ENCODE data around the gene DSG3. TPM values are rescaled to one million over a fixed set of nuclear protein-coding genes. Genes with fewer than 3 reads are reported as not detected.

DSG3 gene
- total RNA-seq, 1 experiment from 2014 or later: not detected

DNA sequence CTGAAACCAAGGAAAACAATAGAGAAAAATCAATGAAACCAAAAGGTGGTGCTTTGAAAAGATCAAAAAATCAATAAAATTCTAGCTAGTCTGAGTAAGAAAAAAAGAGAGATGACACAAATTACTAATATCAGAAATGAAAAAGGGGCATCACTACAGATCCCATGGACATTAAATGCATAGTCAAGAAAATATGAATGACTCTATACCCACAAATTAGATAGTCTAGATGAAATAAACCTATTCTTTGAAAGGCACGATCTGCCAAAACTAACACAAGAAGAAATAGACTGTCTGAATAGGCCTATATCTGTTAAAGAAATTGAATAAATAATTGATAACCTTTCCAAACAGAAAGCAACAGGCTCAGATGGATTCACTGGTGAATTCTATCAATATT lies 15.2 kb upstream of the DSG3 start:
- Histone ChIP-seq H3K9me3 (ENCODE audit: low read depth, low read length, poor library complexity, severe bottlenecking) (no peaks in the 10 kb centered on the region), H3K36me3 (ENCODE audit: insufficient read depth, low read length, poor library complexity, severe bottlenecking) (no peaks in the 10 kb centered on the region), H3K4me3 (ENCODE audit: low read depth, low read length, poor library complexity, severe bottlenecking) (no peak overlapping the region), H3K4me1 (ENCODE audit: insufficient read depth, low read length, poor library complexity, severe bottlenecking) (no peaks in the 10 kb centered on the region), H3K27ac (ENCODE audit: low read depth, low read length, poor library complexity, severe bottlenecking) (no peak overlapping the region), H3K27me3 (replicated peaks; ENCODE audit: insufficient read depth, low read depth, low read length, poor library complexity) (no peaks in the 10 kb centered on the region)
- intact Hi-C loops (cut with micrococcal nuclease; ENCODE audit: unreplicated experiment): no loop called here
- DNase-seq (ENCODE audit: low spot score): no peak
- TF ChIP-seq, protein P1, sequence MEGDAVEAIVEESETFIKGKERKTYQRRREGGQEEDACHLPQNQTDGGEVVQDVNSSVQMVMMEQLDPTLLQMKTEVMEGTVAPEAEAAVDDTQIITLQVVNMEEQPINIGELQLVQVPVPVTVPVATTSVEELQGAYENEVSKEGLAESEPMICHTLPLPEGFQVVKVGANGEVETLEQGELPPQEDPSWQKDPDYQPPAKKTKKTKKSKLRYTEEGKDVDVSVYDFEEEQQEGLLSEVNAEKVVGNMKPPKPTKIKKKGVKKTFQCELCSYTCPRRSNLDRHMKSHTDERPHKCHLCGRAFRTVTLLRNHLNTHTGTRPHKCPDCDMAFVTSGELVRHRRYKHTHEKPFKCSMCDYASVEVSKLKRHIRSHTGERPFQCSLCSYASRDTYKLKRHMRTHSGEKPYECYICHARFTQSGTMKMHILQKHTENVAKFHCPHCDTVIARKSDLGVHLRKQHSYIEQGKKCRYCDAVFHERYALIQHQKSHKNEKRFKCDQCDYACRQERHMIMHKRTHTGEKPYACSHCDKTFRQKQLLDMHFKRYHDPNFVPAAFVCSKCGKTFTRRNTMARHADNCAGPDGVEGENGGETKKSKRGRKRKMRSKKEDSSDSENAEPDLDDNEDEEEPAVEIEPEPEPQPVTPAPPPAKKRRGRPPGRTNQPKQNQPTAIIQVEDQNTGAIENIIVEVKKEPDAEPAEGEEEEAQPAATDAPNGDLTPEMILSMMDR (conservative IDR thresholded peaks at IDR 0.05; ENCODE audit: low read depth, low read length): no peak
- no peak for TF ChIP-seq EZH2 (IDR thresholded peaks at IDR 0.05; ENCODE audit: borderline replicate concordance, low read depth, low read length, poor library complexity, severe bottlenecking)
- CTCF ChIA-PET: no interaction called here
- no TSS peak for BruUV-seq (replicated peaks)
- POLR2A ChIA-PET (ENCODE audit: low non-redundant PET): no interaction called here

DNA sequence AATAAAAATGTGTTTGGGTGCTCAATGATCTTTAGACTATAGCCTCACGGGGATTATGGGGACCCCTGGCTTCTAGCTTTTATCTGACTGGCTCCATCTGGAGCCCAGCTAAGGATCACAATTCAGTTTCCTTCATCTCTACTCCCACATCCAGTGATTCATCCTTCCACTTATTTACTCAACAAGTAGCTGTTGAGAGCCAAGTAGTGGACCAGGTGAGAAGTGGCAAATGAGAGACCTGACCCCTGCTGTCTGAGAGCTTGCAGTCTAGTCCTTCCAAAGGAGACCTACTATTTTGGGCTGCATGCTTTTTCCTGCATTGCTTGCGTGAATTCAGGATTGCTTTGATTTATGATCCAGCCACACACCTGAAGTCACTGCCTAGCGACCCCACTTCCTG lies 10.7 kb upstream of the DSG3 start:
- Histone ChIP-seq H3K27ac (ENCODE audit: low read depth, low read length, poor library complexity, severe bottlenecking) (no peak overlapping the region), H3K36me3 (ENCODE audit: insufficient read depth, low read length, poor library complexity, severe bottlenecking) (no peaks in the 10 kb centered on the region), H3K27me3 (replicated peaks; ENCODE audit: insufficient read depth, low read depth, low read length, poor library complexity) (peaks cover 17% of the 10 kb centered on the region), H3K4me3 (ENCODE audit: low read depth, low read length, poor library complexity, severe bottlenecking) (no peak overlapping the region), H3K9me3 (ENCODE audit: low read depth, low read length, poor library complexity, severe bottlenecking) (no peaks in the 10 kb centered on the region), H3K4me1 (ENCODE audit: insufficient read depth, low read length, poor library complexity, severe bottlenecking) (no peaks in the 10 kb centered on the region)
- BruUV-seq (replicated peaks): no TSS peak
- intact Hi-C loops (cut with micrococcal nuclease; ENCODE audit: unreplicated experiment): no loop called here
- POLR2A ChIA-PET (ENCODE audit: low non-redundant PET): no interaction called here
- TF ChIP-seq, protein P1 (conservative IDR thresholded peaks at IDR 0.05; ENCODE audit: low read depth, low read length): no peak
- TF ChIP-seq EZH2 (IDR thresholded peaks at IDR 0.05; ENCODE audit: borderline replicate concordance, low read depth, low read length, poor library complexity, severe bottlenecking): no peak
- CTCF ChIA-PET: no interaction called here
- DNase-seq (ENCODE audit: low spot score): no peak

DNA sequence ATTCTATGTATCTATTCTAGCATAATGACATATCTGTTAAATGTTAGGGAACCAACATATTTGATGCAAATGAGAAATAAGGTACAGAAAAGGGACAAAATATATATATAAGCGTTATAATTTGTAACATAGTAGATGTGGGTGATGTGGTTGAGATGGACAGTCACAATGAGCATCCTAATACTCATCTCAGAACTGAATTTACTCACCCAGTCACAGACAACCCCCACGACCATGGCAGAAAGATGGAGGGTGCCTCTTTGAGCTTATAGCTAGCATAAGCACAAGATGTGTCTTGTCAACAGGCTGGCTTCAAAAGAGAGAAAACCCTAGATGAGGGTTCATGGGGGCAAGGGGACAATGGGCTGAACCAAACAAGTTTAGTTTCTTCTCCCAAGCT lies 9.1 kb upstream of the DSG3 start:
- BruUV-seq (replicated peaks): no TSS peak
- Histone ChIP-seq H3K36me3 (ENCODE audit: insufficient read depth, low read length, poor library complexity, severe bottlenecking) (no peaks in the 10 kb centered on the region), H3K9me3 (ENCODE audit: low read depth, low read length, poor library complexity, severe bottlenecking) (no peaks in the 10 kb centered on the region), H3K27me3 (replicated peaks; ENCODE audit: insufficient read depth, low read depth, low read length, poor library complexity) (peaks cover 31% of the 10 kb centered on the region), H3K4me3 (ENCODE audit: low read depth, low read length, poor library complexity, severe bottlenecking) (no peak overlapping the region), H3K27ac (ENCODE audit: low read depth, low read length, poor library complexity, severe bottlenecking) (no peak overlapping the region), H3K4me1 (ENCODE audit: insufficient read depth, low read length, poor library complexity, severe bottlenecking) (no peaks in the 10 kb centered on the region)
- intact Hi-C loops (cut with micrococcal nuclease; ENCODE audit: unreplicated experiment): no loop called here
- ChIA-PET POLR2A (ENCODE audit: low non-redundant PET) (no interaction called here), CTCF (no interaction called here)
- TF ChIP-seq EZH2 (IDR thresholded peaks at IDR 0.05; ENCODE audit: borderline replicate concordance, low read depth, low read length, poor library complexity, severe bottlenecking): no peak
- TF ChIP-seq, protein P1 (conservative IDR thresholded peaks at IDR 0.05; ENCODE audit: low read depth, low read length): no peak
- DNase-seq (ENCODE audit: low spot score): no peak
